Small intestine (tissue), 7 donors: Measurements from ENCODE around the gene SNF8. TPM values are rescaled to one million over a fixed set of nuclear protein-coding genes. Genes with fewer than 3 reads are reported as not detected.
"Not testable (repeated sequence)": the region's sequence is repeated elsewhere in the genome, so short reads cannot be mapped to it uniquely, and the experiment has no call there.

ENCODE experiments used
- DNase-seq, 2 donors: peaks; one replicate each; pipeline versions ENCODE4 v3.0.0 to v3.0.0-alpha.2; 2013
- FAIRE-seq: peaks from 2 replicates; lab custom pipeline; 2012; peaks lifted over from hg19 to GRCh38; lab: Jason Lieb, UNC
- H3K27ac ChIP-seq, 3 donors: one replicate each; pipeline ENCODE4 v1.5.1; 2013; ENCODE audit warnings: low read length in 2 of 3, mild to moderate bottlenecking in 2 of 3, control low read depth in 1 of 3, inconsistent platforms in 1 of 3, low read depth in 1 of 3, moderate library complexity in 1 of 3
- H3K27me3 ChIP-seq, 3 donors: one replicate each; pipeline ENCODE4 v1.6.1; 2013; ENCODE audit warnings: low read length in 3 of 3, inconsistent platforms in 1 of 3; ENCODE audit not compliant: control insufficient read depth in 3 of 3, insufficient read depth in 3 of 3
- H3K36me3 ChIP-seq, 3 donors: one replicate each; pipeline ENCODE4 v1.6.1; 2013; ENCODE audit warnings: low read length in 3 of 3, inconsistent platforms in 1 of 3, low read depth in 1 of 3, mild to moderate bottlenecking in 1 of 3, moderate library complexity in 1 of 3; ENCODE audit not compliant: control insufficient read depth in 3 of 3, insufficient read depth in 2 of 3
- H3K4me1 ChIP-seq, 3 donors: one replicate each; pipeline ENCODE4 v1.6.1; 2013; ENCODE audit warnings: low read length in 2 of 3, inconsistent platforms in 1 of 3, low read depth in 1 of 3, mild to moderate bottlenecking in 1 of 3, moderate library complexity in 1 of 3; ENCODE audit not compliant: control insufficient read depth in 3 of 3, insufficient read depth in 2 of 3
- H3K4me3 ChIP-seq, 3 donors: one replicate each; pipeline ENCODE4 v1.5.1; 2013; ENCODE audit warnings: low read length in 3 of 3, control low read depth in 1 of 3, inconsistent platforms in 1 of 3, low read depth in 1 of 3, mild to moderate bottlenecking in 1 of 3, moderate library complexity in 1 of 3
- H3K9me3 ChIP-seq, 2 donors: one replicate each; pipeline ENCODE4 v1.6.1; 2013; ENCODE audit warnings: low read depth in 1 of 2, low read length in 1 of 2; ENCODE audit not compliant: control insufficient read depth in 2 of 2, insufficient read depth in 1 of 2
- WGBS, 3 donors: extraction: QIAGEN DNeasy Blood & Tissue Kit; methylation state at CpG; one replicate each; pipeline ENCODE4 v1.1.7; 2013; 5-methylcytosine and 5-hydroxymethylcytosine counted together
- polyA plus RNA-seq, 4 donors: library from polyadenylated mRNA; stranded (reverse) in 3 of 4; unstranded in 1 of 4; fragments of 200-250 nt in 3 of 4; fragments of 120-200 nt in 1 of 4; gene quantifications; one replicate each; pipeline versions ENCODE4 v1.2.1 to v1.2.3, GENCODE V29; 2013
- donor health status: healthy with polysubstance abuse.
- donor health status: control.
- donor health status: control.
- donor health status: Bipolar disorder and iron deficiency.
- donor health status: healthy.

Gene SNF8
- polyA plus RNA-seq, 4 donors = 96.3 to 159 (median 151) TPM

GRCh38 chr17:48960834-48961515 lies 16.3 kb upstream of the SNF8 start:
- FAIRE-seq (no peak), DNase-seq (peak in 1 of 2 donors; percentile 20)
- 14 to 27% (median 20%) methylated on average over 11 of the region's 11 CpGs for WGBS, 3 donors
- H3K4me1 ChIP-seq = peaks cover 0 to 5% (median 0%) of the 10 kb centered on the region in 3 donors
- no peak overlapping the region for H3K4me3 ChIP-seq
- H3K36me3 ChIP-seq = no peaks in the 10 kb centered on the region
- H3K27me3 ChIP-seq = peaks cover 0 to 21% (median 3%) of the 10 kb centered on the region in 3 donors
- no peaks in the 10 kb centered on the region for H3K9me3 ChIP-seq
- no peak overlapping the region for H3K27ac ChIP-seq

DNA sequence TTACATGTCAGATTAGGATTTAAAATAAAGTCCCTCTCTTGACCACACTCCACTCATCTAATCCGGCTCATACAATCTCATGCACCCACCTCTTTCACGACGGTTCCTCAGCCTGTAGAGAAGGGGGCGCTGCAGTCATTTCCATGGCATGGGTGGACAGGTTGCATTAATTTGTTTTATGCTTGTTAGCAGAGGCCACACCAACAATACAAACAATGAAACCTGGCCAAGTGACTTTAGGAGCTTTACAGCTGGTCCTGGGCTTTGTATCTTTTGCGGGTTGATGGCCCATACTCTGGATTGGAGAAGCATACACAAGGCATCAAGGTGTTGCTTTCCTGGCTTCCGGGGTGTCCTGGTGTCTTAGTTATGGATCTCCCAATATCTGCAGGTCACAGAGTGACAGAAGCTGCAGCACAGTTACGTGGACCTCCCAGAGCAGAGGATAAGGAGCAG lies 9.7 kb upstream of the SNF8 start:
- FAIRE-seq (no peak), DNase-seq (peak; percentile 32 to 71)
- no peaks in the 10 kb centered on the region for H3K4me1 ChIP-seq
- H3K4me3 ChIP-seq = no peak overlapping the region
- no peaks in the 10 kb centered on the region for H3K9me3 ChIP-seq
- WGBS, 3 donors = 21 to 35% (median 24%) methylated on average over 7 of the region's 7 CpGs
- H3K27ac ChIP-seq = no peak overlapping the region
- peaks cover 0 to 10% (median 3%) of the 10 kb centered on the region in 3 donors for H3K27me3 ChIP-seq
- H3K36me3 ChIP-seq = no peaks in the 10 kb centered on the region

- FAIRE-seq (no peak), DNase-seq (no peak)
- no peak overlapping the region for H3K4me3 ChIP-seq
- H3K4me1 ChIP-seq = no peaks in the 10 kb centered on the region
- H3K9me3 ChIP-seq = no peaks in the 10 kb centered on the region
- WGBS, 3 donors = 18 to 24% (median 23%) methylated on average over 5 of the region's 5 CpGs
- no peaks in the 10 kb centered on the region for H3K36me3 ChIP-seq
- peaks cover 0 to 6% (median 3%) of the 10 kb centered on the region in 3 donors for H3K27me3 ChIP-seq
- H3K27ac ChIP-seq = no peak overlapping the region
Observed at GRCh38 chr17:48952904-48953303, 8.3 kb upstream of the SNF8 start.

- Histone ChIP-seq H3K4me3 (no peak overlapping the region), H3K36me3 (no peaks in the 10 kb centered on the region), H3K27me3 (peaks cover 0 to 6% (median 3%) of the 10 kb centered on the region in 3 donors), H3K27ac (no peak overlapping the region), H3K9me3 (no peaks in the 10 kb centered on the region), H3K4me1 (no peaks in the 10 kb centered on the region)
- 68 to 79% (median 74%) methylated on average over 5 of the region's 5 CpGs for WGBS, 3 donors
- DNase-seq (no peak), FAIRE-seq (no peak)
Observed at GRCh38 chr17:48951572-48951971, 6.9 kb upstream of the SNF8 start.

DNA sequence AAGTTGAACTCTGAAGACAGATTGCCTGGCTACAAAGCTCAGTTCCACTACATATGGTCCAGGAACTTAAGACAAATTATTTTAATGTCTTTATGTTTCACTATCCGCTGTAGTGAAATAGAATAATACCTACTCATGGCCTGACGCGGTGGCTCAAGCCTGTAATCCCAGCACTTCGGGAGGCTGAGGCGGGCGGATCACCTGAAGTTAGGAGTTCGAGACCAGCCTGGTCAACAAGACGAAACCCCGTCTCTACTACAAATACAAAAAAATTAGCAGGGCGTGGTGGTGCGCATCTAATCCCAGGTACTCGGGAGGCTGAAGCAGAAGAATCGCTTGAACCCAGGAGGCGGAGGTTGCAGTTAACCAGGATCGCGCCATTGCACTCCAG lies 614 bp upstream of the SNF8 start:
- DNase-seq, H3K27me3 ChIP-seq, H3K9me3 ChIP-seq, FAIRE-seq: not testable (repeated sequence)
- H3K4me1 ChIP-seq = peaks cover 0 to 14% (median 5%) of the 10 kb centered on the region in 3 donors
- peak overlapping the region; percentile 71 to 96 (median 84) for H3K27ac ChIP-seq
- peaks cover 0 to 21% (median 5%) of the 10 kb centered on the region in 3 donors for H3K36me3 ChIP-seq
- 95 to 97% (median 96%) methylated on average over 16 of the region's 16 CpGs for WGBS, 3 donors
- peak overlapping the region in 2 of 3 donors; percentile 82 to 88 for H3K4me3 ChIP-seq

DNA sequence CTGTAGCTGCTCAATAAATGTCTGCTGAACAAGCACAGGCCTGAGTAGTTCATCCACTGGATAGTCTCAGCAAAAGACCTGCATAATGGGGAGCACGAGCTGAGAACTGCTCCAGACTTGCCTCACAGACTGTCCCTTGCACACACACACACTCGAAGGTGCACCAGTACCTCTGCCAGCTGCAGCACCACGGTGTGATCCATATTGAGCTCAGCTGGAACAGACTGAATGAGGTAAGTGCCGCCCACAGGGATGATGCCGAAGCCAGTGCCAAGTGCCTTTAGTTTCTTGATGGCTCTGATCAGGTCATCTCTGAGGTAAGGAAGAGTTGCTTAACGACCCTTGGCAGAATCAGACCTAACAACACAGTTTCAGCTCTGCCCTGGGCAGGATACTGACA lies 11.6 kb downstream of the SNF8 start:
- no peaks in the 10 kb centered on the region for H3K9me3 ChIP-seq
- no peak overlapping the region for H3K4me3 ChIP-seq
- no peaks in the 10 kb centered on the region for H3K27me3 ChIP-seq
- H3K4me1 ChIP-seq = peaks cover 0 to 4% (median 0%) of the 10 kb centered on the region in 3 donors
- H3K36me3 ChIP-seq = peaks cover 20 to 65% (median 45%) of the 10 kb centered on the region in 3 donors
- DNase-seq (no peak), FAIRE-seq (no peak)
- 91 to 96% (median 93%) methylated on average over 6 of the region's 6 CpGs for WGBS, 3 donors
- no peak overlapping the region for H3K27ac ChIP-seq

DNA sequence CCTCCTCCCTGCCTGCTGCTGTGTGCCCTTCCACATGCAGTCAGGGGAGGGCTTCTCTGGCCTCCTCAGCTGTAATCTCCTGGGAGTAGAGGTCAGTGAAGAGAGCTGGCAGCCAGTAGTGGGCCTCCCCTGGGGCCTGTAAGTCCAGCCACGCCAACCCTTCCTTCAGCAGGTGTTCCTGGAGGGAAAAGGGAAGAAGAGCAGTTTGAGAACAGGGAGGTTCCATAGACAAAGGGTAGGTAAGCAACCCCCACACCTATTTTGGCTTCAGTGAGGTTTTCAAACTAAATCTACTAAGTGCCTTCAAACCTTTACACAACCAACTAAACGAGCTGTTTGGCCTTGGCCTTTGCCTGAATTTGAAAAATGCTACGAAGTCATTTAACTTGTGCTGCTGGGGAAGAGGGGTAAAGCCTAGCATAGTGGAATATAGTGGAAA lies 14.2 kb downstream of the SNF8 start:
- no peak overlapping the region for H3K4me3 ChIP-seq
- whole genome bisulfite sequencing, 3 donors = 37 to 58% (median 47%) methylated on average over 3 of the region's 3 CpGs
- no peak for DNase-seq
- no peak for FAIRE-seq
- H3K4me1 ChIP-seq = peaks cover 0 to 4% (median 0%) of the 10 kb centered on the region in 3 donors
- no peaks in the 10 kb centered on the region for H3K9me3 ChIP-seq
- H3K27me3 ChIP-seq = no peaks in the 10 kb centered on the region
- H3K36me3 ChIP-seq = peaks cover 28 to 75% (median 56%) of the 10 kb centered on the region in 3 donors
- no peak overlapping the region for H3K27ac ChIP-seq

DNA sequence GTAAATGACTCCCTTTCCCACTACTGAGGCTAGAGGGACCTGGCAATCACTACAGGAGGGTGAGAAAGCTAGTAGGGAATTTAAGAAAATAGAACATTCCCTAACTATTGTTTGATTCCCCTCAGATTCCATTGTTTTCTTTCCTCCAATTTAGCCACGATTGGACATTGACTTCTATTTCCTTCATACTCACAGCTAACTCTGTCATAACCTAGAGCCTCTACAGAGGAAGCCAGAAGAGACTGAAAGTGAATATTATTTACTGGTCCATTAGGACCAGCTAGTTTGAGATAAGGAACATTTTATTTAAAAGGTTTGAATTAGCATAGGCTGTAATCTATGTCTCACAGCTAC lies 14.9 kb downstream of the SNF8 start:
- 39 to 71% (median 41%) methylated on average over 1 of the region's 1 CpG for WGBS, 3 donors
- FAIRE-seq (no peak), DNase-seq (no peak)
- H3K36me3 ChIP-seq = peaks cover 29 to 77% (median 58%) of the 10 kb centered on the region in 3 donors
- no peaks in the 10 kb centered on the region for H3K27me3 ChIP-seq
- H3K4me1 ChIP-seq = peaks cover 0 to 4% (median 0%) of the 10 kb centered on the region in 3 donors
- no peaks in the 10 kb centered on the region for H3K9me3 ChIP-seq
- H3K4me3 ChIP-seq = no peak overlapping the region
- H3K27ac ChIP-seq = no peak overlapping the region
